T-helper 9 cell (primary cell): Measurements from ENCODE around the gene HAUS8.
"Not testable (repeated sequence)": the region's sequence is repeated elsewhere in the genome, so short reads cannot be mapped to it uniquely, and the experiment has no call there.

ENCODE experiments used
- DNase-seq: peaks from one replicate; pipeline ENCODE4 v3.0.0-alpha.2; 2020

The HAUS8 gene

GRCh38 chr19:17031741-17032140 is 43.5 kb downstream of the HAUS8 start:
- no peak for DNase-seq

GRCh38 chr19:17027535-17027975 is 47.7 kb downstream of the HAUS8 start:
- DNase-seq, result no peak

GRCh38 chr19:17026706-17027534 is 48.3 kb downstream of the HAUS8 start, which contains the start of gene CPAMD8:
Gene CPAMD8, minus strand, starts transcription at chr19:17026810. Its CDS starts 168 bp downstream, at chr19:17026642.
- no peak for DNase-seq

GRCh38 chr19:17025991-17026658 is 49.1 kb downstream of the HAUS8 start:
- no peak for DNase-seq

GRCh38 chr19:17025361-17025760 is 49.9 kb downstream of the HAUS8 start:
- no peak for DNase-seq

- DNase-seq, result not testable (repeated sequence)
Measured at GRCh38 chr19:17024941-17025340, 50.3 kb downstream of the HAUS8 start.

GRCh38 chr19:17023805-17024204 is 51.4 kb downstream of the HAUS8 start:
- no peak for DNase-seq

GRCh38 chr19:17022738-17023137 is 52.5 kb downstream of the HAUS8 start:
- no peak for DNase-seq

- DNase-seq, result no peak
Measured at GRCh38 chr19:17021793-17022590, 53.3 kb downstream of the HAUS8 start.

GRCh38 chr19:17021328-17021727 is 53.9 kb downstream of the HAUS8 start:
- DNase-seq, result no peak

GRCh38 chr19:17020823-17021222 is 54.4 kb downstream of the HAUS8 start:
- DNase-seq, result no peak

GRCh38 chr19:17020385-17020784 is 54.9 kb downstream of the HAUS8 start:
- no peak for DNase-seq

GRCh38 chr19:17014212-17014861 is 60.9 kb downstream of the HAUS8 start:
- DNase-seq, result not testable (repeated sequence)

- no peak for DNase-seq
Measured at GRCh38 chr19:17011485-17011884, 63.8 kb downstream of the HAUS8 start.

- no peak for DNase-seq
Measured at GRCh38 chr19:17006579-17006978, 68.7 kb downstream of the HAUS8 start.

- no peak for DNase-seq
Measured at GRCh38 chr19:17005000-17005399, 70.3 kb downstream of the HAUS8 start.

GRCh38 chr19:17004386-17004785 is 70.9 kb downstream of the HAUS8 start:
- no peak for DNase-seq

- no peak for DNase-seq
Measured at GRCh38 chr19:17002455-17002854, 72.8 kb downstream of the HAUS8 start.

GRCh38 chr19:17001603-17002183 is 73.6 kb downstream of the HAUS8 start:
- DNase-seq, result peak; percentile 64
